Esophagus mucosa (tissue), 1 donor: ENCODE data around the gene AMMECR1. TPM values are rescaled to one million over a fixed set of nuclear protein-coding genes. Genes with fewer than 3 reads are reported as not detected.
"Not testable (repeated sequence)": the region's sequence is repeated elsewhere in the genome, so short reads cannot be mapped to it uniquely, and the experiment has no call there.

Experiments
- ATAC-seq: fragments of 200-7000 bp; cut with Tn5 transposase; one replicate; pipeline ENCODE4 v1.9.1; 2020
- total RNA-seq: library from RNA; stranded (reverse); gene quantifications from one replicate; pipeline ENCODE4 v1.2.4, GENCODE V29; 2023
- donor health status: DM: yes; HTN: yes; CAD: no.

Gene AMMECR1
- total RNA-seq: 17.5 TPM

DNA sequence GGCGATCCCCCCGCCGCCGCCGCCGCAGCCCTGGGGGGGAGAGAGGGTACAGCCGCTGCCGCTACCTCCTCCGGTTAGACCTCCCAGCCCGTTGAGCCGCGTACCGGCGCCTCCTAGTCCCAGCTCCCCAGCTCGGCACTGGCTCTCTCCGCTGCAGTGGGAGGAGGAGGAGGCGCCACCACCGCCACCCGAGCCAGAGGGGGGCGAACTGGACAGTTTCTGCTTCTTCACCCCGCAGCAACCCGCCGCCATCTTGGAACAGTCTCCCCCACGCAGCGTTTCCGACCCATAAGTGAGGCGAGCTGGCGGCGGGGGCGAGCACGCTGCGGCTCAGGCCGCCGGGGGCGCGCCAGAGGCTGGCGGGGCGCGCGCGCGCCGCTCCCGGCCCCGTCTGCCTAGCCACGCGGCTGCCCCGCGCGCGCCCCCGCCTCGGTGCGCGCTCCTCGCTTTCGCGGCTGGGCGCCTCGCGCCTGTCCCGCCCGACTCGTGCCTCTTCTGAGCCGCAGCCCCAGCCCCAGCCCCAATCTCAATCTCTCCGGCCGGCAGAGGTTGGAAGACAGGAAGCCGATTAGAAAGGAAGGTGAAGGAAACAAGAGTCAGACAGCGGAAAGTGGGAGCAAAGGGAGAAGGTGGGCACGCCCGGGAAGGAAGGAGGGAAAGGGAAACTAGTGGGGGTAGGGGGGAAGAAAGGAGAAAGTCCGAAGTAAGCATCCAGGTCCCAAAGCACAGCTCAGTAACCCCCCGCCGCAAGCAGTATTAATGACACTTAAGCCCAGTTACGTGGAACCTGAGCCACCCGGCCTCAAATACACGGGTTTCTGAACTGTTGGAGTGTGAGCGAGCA, at the start of gene AMMECR1:
AMMECR1 (minus strand) TSS at position 266 of the 844 bp plus-strand sequence; CDS start at position 252, 14 bp downstream.
- peak; percentile 96 for ATAC-seq

DNA sequence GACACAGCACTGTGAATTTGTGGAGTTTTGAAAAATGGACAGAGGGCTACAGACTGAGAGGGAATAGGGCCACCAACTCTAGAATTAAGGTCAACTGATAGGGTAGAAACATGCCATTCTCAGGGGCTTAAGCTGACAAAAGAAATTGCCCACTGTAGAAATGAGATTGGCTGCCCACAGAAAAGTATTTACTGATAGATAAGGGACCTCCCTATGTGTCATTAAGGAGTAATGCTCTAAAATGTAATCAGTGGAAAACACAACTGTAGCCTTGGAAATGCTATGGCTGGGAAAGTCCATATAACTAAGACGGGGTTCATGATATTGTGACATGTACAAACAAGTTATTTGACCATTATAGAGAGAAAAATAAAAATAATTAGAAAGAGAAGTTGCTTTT, 45.4 kb upstream of the AMMECR1 start:
- ATAC-seq: no peak

DNA sequence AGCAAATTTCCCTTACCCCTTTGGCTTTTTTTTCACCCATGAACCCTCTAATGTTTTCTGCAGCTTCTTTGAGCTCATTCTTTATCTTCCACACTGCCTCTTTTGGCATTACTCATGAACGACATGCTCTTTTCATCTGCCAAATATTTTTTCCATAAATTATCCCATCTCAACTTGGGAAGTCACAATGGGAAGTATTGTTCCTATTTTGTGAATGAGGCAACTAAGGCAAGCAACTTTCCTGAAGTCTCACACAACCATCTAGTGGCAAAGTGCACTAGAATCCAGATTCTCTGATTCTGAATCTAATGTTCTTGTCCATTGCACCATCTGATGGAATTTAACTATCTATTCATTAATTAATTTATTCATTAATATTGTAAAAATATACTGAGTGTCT, 41.4 kb upstream of the AMMECR1 start:
- ATAC-seq: no peak

- no peak for ATAC-seq
Observed at GRCh38 chrX:110358548-110358947, 40.7 kb upstream of the AMMECR1 start, which contains the start of gene RTL9. TSS of gene RTL9 (plus strand) at chrX:110358848. CDS start at chrX:110450618, 91,770 bp downstream.

- ATAC-seq: no peak
Observed at GRCh38 chrX:110346681-110347080, 28.8 kb upstream of the AMMECR1 start.

GRCh38 chrX:110341189-110342035, 23.5 kb upstream of the AMMECR1 start:
- no peak for ATAC-seq

DNA sequence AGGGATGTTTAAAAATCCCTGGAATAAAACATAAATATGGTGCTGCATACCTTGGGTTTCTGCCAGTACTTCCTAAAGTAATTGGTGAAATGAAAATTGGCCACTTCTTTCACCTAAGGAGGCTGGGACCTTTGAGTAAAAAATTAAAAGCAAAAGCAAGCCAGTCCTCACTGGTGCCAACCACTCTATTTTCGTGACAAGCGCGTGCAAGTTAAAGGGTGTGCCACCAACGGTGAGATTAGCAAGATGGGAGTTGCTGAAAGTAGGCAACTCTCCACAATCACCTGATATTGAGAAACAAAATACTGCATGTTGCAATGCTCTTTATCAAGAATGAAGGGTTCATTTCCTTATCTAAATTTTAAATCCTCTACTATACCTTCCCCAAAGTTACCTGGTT, 21.1 kb upstream of the AMMECR1 start:
- peak; percentile 80 for ATAC-seq

- ATAC-seq: not testable (repeated sequence)
Observed at GRCh38 chrX:110333458-110333857, 15.6 kb upstream of the AMMECR1 start.

GRCh38 chrX:110331444-110332030, 13.7 kb upstream of the AMMECR1 start:
- ATAC-seq: no peak

DNA sequence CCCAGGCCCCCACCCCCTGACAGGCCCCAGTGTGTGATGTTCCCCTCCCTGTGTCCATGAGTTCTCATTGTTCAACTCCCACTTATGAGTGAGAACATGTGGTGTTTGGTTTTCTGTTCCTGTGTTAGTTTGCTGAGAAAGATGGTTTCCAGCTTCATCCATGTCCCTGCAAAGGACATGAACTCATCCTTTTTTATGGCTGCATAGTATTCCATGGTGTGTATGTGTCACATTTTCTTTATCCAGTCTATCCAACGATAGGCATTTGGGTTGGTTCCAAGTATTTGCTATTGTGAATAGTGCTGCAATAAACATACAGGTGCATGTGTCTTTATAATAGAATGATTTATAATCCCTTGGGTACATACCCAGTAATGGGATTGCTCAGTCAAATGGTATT, 10.7 kb upstream of the AMMECR1 start:
- not testable (repeated sequence) for ATAC-seq

GRCh38 chrX:110327336-110327735, 9.5 kb upstream of the AMMECR1 start:
- ATAC-seq: no peak

DNA sequence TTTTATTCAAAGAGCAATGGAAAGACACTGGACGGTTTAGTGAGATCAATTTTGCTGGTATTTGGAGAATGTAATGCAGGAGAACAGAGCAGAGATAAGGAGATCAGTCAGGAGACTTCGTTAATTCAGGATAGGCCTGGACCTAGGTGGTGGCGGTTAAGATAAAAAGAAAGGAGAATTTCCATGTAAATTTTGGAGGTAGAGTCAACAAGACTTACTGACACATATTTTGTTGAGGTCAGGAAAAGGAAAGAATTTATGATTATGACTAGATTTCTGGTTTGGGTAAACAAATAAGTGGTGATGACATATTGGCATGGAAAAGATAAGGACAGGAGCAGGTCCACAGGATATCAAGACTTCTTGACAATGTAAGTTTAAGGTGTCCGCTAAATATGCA, 8.8 kb upstream of the AMMECR1 start:
- no peak for ATAC-seq

DNA sequence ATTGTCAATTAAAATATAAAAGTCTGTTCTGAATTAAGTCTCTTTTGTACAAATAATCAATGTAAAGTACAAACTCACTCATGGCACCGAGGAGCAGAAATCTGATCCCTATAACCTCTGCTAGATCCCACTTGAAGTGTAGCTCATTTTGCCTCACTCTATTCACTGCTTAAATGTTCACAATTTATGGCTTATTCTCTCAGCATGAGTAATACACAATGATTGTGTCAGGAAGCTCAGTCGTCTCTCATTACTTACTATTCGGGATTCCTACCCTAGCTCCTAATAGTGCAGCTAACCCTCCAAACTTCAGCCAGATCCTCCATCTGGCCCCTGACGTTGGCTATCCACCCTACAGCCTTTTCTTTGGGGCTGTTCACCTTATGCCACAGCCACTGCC, 4.7 kb upstream of the AMMECR1 start:
- no peak for ATAC-seq

GRCh38 chrX:110321670-110322069, 3.8 kb upstream of the AMMECR1 start:
- no peak for ATAC-seq

- no peak for ATAC-seq
Observed at GRCh38 chrX:110321081-110321480, 3.2 kb upstream of the AMMECR1 start.

- no peak for ATAC-seq
Observed at GRCh38 chrX:110320381-110320987, 2.6 kb upstream of the AMMECR1 start.

DNA sequence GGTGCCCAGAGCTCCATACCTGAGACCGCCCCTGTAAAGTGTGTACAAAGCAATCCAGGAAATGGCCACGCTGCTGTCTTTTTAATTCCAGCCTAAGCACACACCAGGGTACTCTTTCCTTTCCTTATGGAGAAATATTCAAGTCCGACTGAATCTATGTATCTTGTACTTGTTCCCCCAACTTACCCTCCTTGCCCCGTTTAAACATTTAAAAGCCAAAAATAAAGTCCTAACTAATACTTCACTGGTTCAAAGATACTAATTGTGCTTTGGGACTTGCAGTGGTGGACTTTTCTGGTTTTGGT, 731 bp upstream of the AMMECR1 start:
- no peak for ATAC-seq

DNA sequence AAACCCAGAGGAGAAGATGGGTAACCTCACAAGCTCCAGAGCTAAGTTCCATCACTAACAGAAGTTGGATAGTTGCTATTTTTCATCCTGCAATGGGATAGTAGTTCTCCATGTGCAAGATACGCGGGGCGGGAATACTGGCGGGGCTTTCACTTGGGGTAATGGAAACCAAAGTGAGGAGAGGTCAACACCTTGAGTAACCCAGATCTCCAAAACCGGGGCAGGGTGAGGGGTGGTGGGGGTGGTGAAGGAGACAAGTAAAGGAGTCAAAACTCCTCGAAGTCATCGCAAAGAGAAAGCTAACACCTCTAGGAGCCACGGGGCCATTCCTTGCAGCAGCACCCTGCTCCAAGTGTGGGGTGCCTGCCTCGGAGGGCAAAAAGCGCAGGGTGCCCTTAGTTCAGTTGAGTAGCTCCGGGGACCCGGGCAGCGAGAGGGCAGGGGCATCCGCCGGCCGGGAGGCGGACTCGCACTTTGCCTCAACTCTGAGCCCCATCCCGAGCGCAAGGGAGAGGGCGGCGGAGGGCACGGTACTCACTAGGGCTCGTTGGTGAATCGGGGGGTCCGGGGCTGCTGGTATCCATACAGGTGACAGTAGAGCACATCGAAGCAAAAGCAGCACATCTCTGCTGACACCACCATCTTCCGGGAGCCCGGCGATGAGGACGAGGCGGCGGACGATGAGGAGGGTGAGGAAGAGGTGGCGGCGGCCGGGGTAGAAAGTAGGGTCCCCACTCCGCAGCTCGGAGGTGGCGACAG, 645 bp downstream of the AMMECR1 start:
- peak; percentile 47 for ATAC-seq

DNA sequence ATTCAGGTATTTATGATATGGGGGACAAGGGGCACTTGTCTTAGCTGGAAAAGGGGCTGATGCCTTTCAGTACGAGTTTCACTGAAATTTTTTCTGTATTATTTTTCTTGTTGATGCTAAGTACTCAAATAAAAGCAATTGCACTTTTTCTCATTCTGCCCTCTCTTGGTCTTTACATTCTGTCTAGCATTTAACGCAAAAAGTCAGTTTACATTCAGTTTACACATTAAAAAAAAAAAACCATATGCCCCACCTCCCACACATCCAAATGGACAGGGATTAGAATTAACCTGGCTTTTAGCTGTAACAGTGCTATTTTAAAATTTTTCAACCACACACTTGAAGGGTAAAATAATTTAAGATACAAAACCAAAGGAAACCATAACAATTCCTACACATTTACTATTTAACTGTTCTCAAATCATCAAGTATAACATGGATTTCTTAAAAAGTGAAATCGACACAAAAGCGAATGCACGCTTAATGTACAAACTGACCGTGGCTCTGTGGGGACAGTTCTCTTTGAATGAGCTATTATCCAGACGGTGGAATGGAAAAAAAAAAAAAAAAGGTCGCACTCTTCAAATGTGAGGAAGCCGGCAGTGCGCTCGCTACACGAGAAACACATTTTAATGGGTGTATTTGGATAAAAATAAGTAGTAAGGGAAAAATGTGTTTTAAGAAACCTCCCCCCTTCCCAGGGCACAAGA, 1.4 kb downstream of the AMMECR1 start:
- no peak for ATAC-seq

DNA sequence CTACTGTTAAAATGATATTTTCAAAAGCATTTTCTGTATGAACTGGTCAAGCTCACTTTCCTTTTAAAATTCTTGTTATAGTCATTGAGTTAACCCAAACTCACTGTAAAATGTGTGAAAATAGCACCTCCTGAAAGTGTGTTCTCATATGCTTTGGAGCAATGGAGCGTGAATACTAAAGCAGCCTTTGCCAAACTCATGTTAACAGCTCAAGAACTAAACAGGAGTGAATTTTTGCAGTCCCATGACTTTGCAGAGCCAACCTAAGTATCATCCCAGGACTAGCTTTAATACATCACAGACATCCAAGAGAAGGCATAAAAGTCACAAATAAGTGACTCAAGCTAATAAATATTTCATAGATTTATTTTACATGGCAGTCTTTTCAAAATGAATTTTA, 2.3 kb downstream of the AMMECR1 start:
- no peak for ATAC-seq

DNA sequence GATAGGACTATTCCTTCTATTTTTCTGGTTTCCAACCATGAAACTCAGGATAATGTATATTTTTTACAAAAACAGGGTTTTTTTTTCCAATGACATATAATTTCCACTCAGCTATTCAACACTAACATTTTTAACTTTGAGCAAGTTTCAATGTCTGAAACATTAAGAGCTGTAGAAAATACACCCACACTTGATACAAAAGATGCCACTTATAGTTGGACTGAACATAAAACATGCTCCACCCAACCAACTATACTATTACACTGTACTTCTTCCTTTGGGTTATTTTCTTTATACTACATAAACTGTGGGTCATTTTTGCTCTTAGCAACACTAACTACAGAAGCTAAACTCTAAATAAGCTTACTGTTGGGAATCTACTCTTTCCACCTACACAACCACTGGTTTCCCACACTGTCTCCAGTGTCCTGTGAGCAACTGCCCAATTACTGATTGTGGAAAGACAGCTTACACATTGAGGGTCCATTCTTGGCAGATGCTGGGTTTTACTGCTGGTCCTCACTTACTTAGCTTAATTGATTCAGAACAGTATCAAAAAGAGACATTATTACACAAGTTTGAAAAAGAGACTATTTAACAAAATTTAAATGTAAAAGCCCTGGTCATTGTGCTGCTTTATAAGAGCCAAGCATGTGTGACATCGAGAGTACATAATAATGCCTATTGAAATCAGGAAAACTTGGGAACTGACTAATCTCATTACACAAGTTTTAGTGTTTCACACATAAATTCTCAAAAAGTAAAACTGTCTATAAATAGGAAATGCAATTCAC, 6.3 kb downstream of the AMMECR1 start:
- ATAC-seq: no peak
